Right renal cortex interstitium (tissue), 3 donors: ENCODE results near the gene LHX4. TPM values are rescaled to one million over a fixed set of nuclear protein-coding genes. Genes with fewer than 3 reads are reported as not detected.
"Not testable (repeated sequence)": the region's sequence is repeated elsewhere in the genome, so short reads cannot be mapped to it uniquely, and the experiment has no call there.

Source experiments
- DNase-seq, 3 donors: peaks; one replicate each; pipeline ENCODE4 v3.0.0-alpha.2; 2013; ENCODE audit warnings: low read depth in 3 of 3, low spot score in 2 of 3
- polyA plus RNA-seq, 3 donors: library from polyadenylated mRNA; unstranded; fragments of 120-200 nt; gene quantifications; one replicate each; pipeline ENCODE4 v1.2.1, GENCODE V29; 2013; ENCODE audit not compliant: insufficient read length in 3 of 3

LHX4 gene
- polyA plus RNA-seq, 3 donors: 1.0 to 1.5 (median 1.3) TPM

GRCh38 chr1:180196436-180197003, 33.5 kb upstream of the LHX4 start:
- DNase-seq: no peak

DNA sequence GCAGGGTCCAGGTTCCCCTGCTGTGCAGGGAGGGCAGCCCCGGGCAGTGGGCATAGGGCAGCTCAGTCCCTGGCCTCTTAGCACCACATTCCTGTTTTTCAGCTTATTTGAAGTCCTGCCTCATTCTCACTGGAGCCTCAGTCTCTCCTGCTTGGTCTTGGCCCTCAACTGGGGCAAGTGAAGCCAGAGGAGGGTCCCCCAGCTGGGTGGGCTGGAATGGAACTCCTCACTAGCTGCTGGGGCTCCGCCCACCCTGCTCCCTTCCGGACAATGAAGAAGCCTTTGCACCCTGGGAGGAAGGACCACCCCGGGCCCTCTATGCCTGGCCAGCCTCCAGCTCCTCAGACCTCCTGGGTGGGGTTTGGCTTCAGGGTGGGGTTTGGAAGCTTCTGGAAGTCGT, 32.8 kb upstream of the LHX4 start:
- no peak for DNase-seq

DNA sequence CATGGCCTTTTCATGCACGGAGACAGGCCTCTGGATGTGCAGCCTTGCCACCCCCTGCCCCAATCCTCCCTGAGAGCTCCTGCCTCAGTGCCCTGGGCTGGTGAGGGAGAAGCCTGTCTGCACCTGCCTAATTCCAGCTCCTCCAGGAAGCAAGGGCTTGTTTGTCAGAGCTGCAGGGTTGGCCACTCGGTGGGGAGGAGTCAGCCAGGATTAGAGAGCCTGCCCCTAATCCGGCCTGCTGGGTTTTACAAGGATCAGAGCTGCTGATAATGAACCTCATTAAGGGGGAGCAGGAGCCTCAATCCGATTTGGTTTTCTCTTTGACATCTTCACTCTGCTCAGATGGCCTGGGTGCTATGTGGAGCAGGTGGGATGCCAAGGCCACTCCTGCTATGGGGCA, 31.9 kb upstream of the LHX4 start:
- no peak for DNase-seq

DNA sequence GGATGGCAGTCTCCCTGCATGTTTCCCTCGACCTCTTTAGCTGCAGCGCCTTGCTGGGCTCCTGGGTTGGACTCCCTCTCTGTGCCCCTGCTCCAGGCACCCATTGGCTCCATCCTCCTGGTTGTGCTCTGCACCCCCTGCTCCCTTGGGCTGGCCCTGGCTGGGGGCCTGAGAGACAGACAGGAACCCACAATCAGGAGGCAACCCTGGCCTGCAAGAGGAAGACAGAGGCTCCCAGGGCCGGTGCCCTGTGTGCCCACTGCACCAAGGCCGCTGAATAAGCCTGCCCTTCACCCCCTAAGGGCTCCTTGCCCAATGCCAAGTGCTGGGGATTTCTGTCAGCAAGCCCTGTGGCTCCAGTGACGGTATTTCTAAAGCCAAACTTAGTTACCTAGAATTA, 31.5 kb upstream of the LHX4 start:
- no peak for DNase-seq

- DNase-seq: no peak
Measured at GRCh38 chr1:180199018-180199417, 31.0 kb upstream of the LHX4 start.

DNA sequence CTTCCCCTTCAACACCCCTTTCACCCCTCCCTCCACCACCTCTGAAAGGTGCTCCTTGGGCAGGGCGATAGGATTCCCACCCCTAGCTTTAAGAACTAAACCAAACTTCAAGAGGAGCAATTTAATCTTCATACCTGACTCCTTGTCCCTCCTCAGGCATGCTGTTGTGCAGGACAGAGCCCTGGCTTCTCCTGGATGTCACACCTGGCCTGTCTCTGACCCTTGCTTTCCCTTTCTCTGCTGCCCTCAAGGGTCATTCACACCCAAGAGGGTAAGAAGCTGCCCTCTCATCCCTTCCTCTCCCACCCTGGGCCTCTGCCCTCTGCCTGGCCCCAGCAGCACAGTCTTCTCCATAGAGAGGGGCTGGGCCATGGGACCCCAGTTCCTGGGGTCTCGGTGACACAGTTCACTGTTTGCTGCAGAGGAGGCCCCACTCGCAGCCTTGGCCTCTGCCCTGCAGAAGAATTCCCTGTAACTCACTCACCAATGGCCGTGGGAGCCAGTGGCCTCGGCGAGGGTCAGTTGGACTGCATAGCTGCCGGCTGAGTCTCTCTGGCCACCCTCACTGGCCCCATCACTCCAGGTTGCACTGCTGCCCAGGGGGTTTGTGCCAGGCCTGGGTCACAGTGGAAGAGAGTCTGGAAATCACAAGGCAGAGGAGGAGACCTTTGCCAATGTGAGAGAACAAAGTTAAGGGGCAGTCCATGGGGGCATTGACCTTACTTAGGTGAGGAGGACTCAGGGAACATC, 28.4 kb upstream of the LHX4 start:
- no peak for DNase-seq

DNA sequence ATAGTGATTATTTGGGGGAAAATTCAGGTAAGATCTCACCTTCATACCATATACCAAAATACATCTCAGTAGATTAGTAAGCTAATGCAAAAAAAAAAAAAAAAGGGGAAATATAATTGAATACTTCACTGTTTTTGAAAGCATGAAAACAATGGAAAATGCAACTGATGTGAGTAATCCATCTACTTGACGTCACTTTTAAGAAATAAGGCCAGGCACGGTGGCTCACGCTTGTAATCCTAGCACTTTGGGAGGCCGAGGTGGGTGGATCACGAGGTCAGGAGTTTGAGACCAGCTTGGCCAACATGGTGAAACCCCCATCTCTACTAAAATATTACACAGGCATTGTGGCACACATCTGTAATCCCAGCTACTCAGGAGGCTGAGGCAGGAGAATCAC, 27.5 kb upstream of the LHX4 start:
- DNase-seq: not testable (repeated sequence)

DNA sequence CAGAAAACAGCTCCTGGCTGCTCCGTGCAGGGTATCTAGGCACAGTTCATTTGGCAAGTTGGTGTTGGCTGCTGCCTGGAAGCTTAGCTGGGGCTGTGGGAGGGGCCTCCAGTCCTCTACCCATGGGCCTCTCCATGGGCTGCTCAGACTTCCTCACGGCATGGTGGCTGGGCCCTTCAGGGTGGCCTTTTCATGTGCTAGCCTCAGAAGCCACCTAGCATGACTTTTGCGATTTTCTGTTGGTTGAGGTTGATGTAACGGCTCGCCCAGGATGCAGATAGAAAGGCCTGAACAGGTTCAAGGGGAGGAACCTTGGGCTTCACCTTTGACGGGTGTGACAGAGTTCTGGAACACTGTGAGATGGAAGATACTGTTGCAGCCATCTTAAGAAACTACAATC, 25.8 kb upstream of the LHX4 start:
- DNase-seq: no peak

DNA sequence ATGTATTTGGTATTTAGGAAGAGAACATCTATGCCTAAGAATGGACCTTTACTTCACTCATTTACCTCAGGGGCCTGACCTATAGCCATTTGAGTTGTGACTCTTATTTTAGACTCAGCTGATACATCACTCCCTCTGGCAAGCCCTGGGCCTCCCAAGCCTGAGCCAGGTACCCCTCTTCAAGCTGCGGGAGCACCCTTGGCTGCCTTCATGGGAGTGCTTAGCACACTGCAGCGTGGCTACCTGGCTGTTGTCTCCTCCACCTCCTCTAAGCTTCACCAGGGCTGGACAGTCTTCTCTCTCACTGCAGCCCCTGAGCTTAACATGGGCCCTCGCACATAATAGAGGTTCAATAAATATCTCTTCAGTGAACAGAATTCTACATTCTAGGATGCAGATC, 23.5 kb upstream of the LHX4 start:
- DNase-seq: no peak

DNA sequence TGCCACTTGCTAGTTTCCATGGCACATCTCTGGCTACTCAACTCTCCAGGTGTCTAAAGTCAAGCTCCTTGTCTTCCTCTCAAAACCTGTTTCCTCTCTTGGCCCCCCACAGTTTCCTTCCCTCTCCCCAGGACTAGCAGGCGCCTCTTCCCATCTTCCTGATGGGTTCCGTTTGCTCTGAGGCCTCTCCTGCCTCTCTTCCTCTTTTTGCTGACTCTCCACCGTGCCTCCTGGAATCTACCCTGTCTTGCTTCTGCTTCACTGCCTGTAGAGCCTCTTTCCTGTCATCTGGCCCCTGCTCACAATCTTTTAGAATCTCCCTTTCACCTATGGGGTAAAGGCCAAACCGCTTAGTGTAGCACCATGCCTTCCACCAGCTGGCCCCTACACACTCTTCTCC, 21.8 kb upstream of the LHX4 start:
- DNase-seq: no peak

GRCh38 chr1:180210008-180210620, 19.9 kb upstream of the LHX4 start:
- no peak for DNase-seq

GRCh38 chr1:180211156-180211859, 18.8 kb upstream of the LHX4 start:
- no peak for DNase-seq

- DNase-seq: no peak
Measured at GRCh38 chr1:180211860-180212229, 18.2 kb upstream of the LHX4 start.

GRCh38 chr1:180213401-180214170, 16.5 kb upstream of the LHX4 start:
- no peak for DNase-seq

- DNase-seq: no peak
Measured at GRCh38 chr1:180215856-180216625, 14.0 kb upstream of the LHX4 start.

DNA sequence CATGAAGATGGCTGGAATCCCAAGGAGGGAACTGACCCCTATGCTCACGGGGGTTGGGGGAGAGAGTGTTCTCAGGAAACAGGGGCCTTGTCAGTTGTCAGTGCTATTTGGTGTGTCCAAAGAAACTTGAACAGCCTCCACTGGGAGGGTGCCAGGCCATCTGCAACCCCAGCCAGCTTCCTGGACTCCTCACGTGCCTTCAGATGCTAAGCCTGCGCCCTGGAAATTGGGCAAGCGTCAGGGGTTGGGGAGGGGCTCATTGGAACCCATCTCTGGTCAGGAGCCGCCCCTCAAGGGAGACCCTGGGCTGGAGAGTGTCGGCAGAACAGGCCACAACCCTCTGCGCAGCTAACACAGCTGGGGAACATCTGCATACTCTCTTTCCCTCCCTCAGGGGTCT, 13.1 kb upstream of the LHX4 start:
- no peak for DNase-seq

DNA sequence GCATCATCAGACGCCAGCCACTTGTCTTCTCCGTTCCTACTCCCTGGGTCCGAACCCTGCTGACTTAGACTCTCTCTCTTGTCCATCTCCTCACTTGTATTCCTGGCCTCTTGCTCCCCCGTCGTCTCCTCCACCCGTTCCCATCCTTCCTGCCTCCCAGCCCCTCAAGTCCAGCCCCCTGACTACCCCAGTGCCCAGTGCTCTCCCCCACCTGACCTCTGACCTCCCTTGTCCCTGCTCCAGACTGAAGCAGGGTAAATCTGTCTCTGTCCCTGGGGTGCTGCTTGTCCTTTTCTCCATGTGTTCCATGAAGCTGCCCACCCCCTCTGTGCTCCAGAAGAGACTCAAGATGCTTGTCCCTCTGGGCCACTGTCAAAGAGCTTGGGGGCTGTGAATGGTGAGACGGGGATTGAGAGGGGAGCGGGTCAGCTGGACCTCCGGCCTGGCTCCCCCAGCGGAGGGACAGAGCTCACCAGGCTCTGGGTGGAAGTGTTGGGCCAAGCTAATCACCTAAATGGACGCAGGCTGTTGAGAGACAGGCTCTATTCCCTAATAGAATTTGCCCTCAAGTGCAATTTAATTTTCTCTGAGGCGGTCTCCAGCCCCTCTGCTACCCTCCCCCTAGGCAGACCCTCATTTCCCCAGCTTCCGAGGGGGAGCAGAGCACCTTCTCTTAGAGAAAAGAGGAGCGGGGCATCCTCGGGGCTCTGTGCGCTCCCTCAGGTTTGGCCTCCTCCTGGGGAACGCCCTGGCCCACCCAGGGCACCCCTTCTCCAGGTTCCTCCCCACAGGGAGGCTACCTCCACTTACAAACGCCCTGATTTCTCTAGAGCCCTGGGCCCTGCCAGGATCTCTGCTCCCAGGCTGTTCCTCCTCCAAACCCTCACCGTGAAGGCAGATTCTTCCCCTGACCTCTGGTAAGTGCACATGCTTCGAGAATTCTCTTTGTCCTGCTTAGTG, 11.0 kb upstream of the LHX4 start:
- DNase-seq: no peak

DNA sequence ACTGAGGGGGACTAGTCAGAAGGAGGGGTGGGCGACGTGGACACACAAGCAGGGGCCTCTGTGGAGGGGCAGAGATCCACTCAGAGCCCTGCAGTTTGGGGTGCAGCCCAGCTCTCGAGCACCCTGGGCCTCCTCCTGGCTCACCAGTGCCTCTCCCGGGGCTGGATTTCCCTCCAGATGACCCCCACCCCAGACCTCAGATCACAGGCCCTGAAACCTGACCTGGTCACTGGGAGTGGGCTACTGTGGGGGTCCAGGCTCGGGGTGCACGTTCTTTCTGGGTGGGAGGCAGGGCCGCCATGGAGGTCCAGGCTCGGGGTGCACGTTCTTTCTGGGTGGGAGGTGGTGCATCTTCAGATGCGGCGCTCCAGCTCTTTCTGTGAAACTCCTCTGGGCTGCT, 10.3 kb upstream of the LHX4 start:
- DNase-seq: no peak

GRCh38 chr1:180221462-180221861, 8.6 kb upstream of the LHX4 start:
- DNase-seq: no peak
